OCI-LY3 (cell line): ENCODE results near the gene GLB1L3.
"Not testable (repeated sequence)": the region's sequence is repeated elsewhere in the genome, so short reads cannot be mapped to it uniquely, and the experiment has no call there.

Experiments
- H2AFZ ChIP-seq: fragments of 200-600, 300-600 bp; shearing (Covaris generic); 2 replicates; pipeline ENCODE4 v1.6.0; 2014; ENCODE audit warnings: antibody characterized with exemption, low read depth, low read length
- H3K27ac ChIP-seq: fragments of 200-600, 300-600 bp; sonication (generic); 2 replicates; pipeline ENCODE4 v1.5.1; 2014; ENCODE audit warnings: mild to moderate bottlenecking, low read length, moderate library complexity, mixed read lengths
- H3K27me3 ChIP-seq: fragments of 200-600, 300-600 bp; sonication (generic); 2 replicates; pipeline ENCODE4 v1.6.1; 2014; ENCODE audit warnings: low read depth, low read length, mixed read lengths
- H3K36me3 ChIP-seq: fragments of 200-600, 300-600 bp; sonication (generic); replicated peaks from 2 replicates; pipeline ENCODE3; 2014; ENCODE audit warnings: low read depth, low read length, mixed read lengths
- H3K4me1 ChIP-seq: fragments of 300-600, 200-600 bp; sonication (generic); 2 replicates; pipeline ENCODE4 v1.6.1; 2014; ENCODE audit warnings: low read length, mixed read lengths
- H3K4me2 ChIP-seq: fragments of 200-600, 300-600 bp; sonication (generic); 2 replicates; pipeline ENCODE4 v1.6.1; 2014; ENCODE audit warnings: low read length, mixed read lengths
- H3K4me3 ChIP-seq: fragments of 300-600, 200-600 bp; sonication (generic); 2 replicates; pipeline ENCODE4 v1.5.1; 2014; ENCODE audit warnings: antibody characterized with exemption, mild to moderate bottlenecking, low read length, moderate library complexity
- H3K79me2 ChIP-seq: fragments of 300-600, 200-600 bp; shearing (Covaris generic); 2 replicates; pipeline ENCODE4 v1.6.1; 2014; ENCODE audit warnings: mild to moderate bottlenecking, low read length, mixed read lengths
- H3K9ac ChIP-seq: fragments of 300-600, 200-600 bp; shearing (Covaris generic); 2 replicates; pipeline ENCODE4 v1.6.0; 2014; ENCODE audit warnings: mild to moderate bottlenecking, low read length, moderate library complexity
- H3K9me3 ChIP-seq: fragments of 200-600, 300-600 bp; shearing (Covaris generic); 2 replicates; pipeline ENCODE4 v1.6.1; 2014; ENCODE audit warnings: low read length, mixed read lengths; ENCODE audit not compliant: insufficient read depth
- H4K20me1 ChIP-seq: fragments of 200-600, 300-600 bp; sonication (generic); 2 replicates; pipeline ENCODE4 v1.6.1; 2016; ENCODE audit warnings: low read length, mixed read lengths; ENCODE audit not compliant: insufficient read depth
- EZH2phosphoT487 ChIP-seq: fragments of 200-600 bp; shearing (Covaris generic); IDR thresholded peaks from 2 replicates; pipeline ENCODE4 v1.6.1; 2018; ENCODE audit warnings: antibody characterized with exemption, mixed run types, low read depth
- TF ChIP-seq, protein P1 (sequence below): fragments of 200-600, 300-600 bp; sonication (generic); IDR thresholded peaks from 2 replicates; pipeline ENCODE4 v1.5.1; 2014; ENCODE audit warnings: antibody characterized with exemption, low read length, low read depth

Gene GLB1L3

DNA sequence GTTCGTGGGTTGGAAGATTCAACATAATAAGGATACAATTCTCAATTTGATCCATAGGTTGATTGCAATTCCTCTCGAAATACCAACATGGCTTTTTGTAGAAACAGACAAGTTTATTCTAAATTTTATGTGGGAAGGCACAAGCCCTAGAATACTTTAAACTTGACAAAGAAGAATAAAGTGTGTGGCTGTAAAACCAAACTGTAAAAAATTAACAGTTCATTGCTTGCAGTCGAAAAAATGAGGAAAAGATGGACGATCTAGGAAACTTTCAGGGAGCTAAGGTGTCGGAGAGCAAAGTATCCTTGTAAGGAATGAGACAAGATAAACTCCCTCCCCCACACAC lies 1.0 kb upstream of the GLB1L3 start:
- H3K9ac ChIP-seq: no peak overlapping the region
- no peak overlapping the region for H3K27ac ChIP-seq
- no peaks in the 10 kb centered on the region for H3K36me3 ChIP-seq
- peaks cover 8% of the 10 kb centered on the region for H3K27me3 ChIP-seq
- no peak overlapping the region for H2AFZ ChIP-seq
- no peaks in the 10 kb centered on the region for H4K20me1 ChIP-seq
- H3K79me2 ChIP-seq: no peaks in the 10 kb centered on the region
- no peaks in the 10 kb centered on the region for H3K4me1 ChIP-seq
- H3K4me3 ChIP-seq: no peak overlapping the region
- no peak overlapping the region for H3K4me2 ChIP-seq
- TF ChIP-seq EZH2phosphoT487: no peak
- TF ChIP-seq, protein P1, sequence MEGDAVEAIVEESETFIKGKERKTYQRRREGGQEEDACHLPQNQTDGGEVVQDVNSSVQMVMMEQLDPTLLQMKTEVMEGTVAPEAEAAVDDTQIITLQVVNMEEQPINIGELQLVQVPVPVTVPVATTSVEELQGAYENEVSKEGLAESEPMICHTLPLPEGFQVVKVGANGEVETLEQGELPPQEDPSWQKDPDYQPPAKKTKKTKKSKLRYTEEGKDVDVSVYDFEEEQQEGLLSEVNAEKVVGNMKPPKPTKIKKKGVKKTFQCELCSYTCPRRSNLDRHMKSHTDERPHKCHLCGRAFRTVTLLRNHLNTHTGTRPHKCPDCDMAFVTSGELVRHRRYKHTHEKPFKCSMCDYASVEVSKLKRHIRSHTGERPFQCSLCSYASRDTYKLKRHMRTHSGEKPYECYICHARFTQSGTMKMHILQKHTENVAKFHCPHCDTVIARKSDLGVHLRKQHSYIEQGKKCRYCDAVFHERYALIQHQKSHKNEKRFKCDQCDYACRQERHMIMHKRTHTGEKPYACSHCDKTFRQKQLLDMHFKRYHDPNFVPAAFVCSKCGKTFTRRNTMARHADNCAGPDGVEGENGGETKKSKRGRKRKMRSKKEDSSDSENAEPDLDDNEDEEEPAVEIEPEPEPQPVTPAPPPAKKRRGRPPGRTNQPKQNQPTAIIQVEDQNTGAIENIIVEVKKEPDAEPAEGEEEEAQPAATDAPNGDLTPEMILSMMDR: no peak
- no peaks in the 10 kb centered on the region for H3K9me3 ChIP-seq

DNA sequence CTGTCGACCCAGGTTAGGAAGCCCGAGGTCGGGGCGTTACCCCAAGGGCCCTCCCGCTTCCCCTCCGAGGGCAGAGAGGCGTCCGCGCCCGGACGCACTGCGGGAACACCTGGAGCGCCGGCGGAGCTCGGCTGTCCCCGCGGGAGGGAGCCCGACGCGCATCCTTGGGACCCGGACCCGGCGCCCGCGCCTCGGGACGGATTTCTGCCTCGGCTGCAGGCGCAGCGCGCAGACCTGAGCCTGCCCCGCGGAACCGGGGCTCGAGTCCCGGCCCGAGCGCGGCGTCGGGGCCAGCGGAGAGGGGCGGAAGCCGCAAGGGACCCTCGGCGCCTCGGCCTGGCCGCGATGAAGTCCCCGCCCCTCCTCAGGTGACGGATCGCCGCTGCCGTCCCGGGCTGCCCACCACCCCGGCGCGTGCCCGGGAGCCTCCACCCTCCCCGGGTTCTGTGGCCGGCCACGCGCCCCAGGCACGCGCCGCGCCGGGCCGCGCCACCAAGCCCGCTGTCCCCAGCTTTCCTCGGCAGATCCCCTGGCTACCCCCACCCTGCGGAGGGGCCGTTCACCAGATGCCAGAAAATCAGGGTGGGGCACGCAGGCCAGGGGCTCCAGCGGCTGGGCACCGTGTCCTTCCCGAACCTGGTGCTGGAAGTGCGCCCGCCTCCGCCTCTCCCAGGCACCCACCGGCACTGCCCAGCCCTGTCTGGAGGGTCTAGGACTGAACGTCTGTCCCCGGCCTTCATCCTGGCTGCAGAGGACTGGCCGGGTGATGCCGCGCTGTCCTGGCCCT lies 410 bp downstream of the GLB1L3 start:
- H3K9ac ChIP-seq: no peak overlapping the region
- H2AFZ ChIP-seq: no peak overlapping the region
- H3K27me3 ChIP-seq: peaks cover 8% of the 10 kb centered on the region
- no peak overlapping the region for H3K4me2 ChIP-seq
- H4K20me1 ChIP-seq: no peaks in the 10 kb centered on the region
- no peak for TF ChIP-seq EZH2phosphoT487
- TF ChIP-seq, protein P1: no peak
- no peak overlapping the region for H3K4me3 ChIP-seq
- H3K36me3 ChIP-seq: no peaks in the 10 kb centered on the region
- no peaks in the 10 kb centered on the region for H3K79me2 ChIP-seq
- no peak overlapping the region for H3K27ac ChIP-seq
- no peaks in the 10 kb centered on the region for H3K9me3 ChIP-seq
- no peaks in the 10 kb centered on the region for H3K4me1 ChIP-seq

DNA sequence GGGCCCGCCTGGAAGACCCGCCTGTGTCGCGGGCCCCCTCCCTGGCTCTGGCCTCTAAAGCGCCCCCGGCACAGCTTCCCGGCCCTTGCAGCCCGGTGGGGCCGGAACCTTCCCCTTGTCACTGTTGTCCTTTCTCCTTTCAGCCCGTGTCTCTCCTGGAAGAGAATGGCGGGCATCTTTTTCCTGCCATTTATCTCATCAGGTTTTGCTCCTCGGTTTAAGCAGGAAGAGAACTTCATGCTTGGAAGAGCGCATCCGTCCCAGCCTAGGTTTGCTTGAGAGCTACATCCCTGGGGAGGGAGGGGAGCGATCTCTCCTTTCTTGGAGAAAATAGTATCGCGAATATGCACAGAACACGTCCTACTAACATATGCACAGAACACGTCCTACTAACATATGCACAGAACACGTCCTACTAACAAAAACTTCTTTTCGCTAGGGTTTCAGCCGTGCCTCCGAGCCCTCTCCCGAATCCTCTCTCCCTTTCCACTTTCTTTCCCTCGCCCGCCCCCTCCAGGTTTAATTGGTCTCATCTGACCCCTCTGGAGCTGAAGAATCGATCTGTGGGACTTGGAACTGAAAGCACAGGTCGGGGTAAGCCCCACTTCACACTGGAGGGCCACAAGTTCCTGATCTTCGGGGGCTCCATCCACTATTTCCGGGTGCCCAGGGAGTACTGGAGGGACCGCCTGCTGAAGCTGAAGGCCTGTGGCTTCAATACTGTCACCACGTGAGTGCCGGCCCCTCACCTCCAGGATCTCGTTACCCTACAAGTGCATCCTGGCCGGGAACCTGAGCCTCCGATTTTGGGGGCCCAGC lies 1.2 kb downstream of the GLB1L3 start:
- Histone ChIP-seq H3K4me1 (no peaks in the 10 kb centered on the region), H4K20me1 (no peaks in the 10 kb centered on the region), H3K27ac (no peak overlapping the region), H3K4me3 (no peak overlapping the region), H3K27me3 (peaks cover 8% of the 10 kb centered on the region), H3K4me2 (no peak overlapping the region), H3K36me3 (no peaks in the 10 kb centered on the region), H2AFZ (no peak overlapping the region), H3K79me2 (no peaks in the 10 kb centered on the region), H3K9ac (no peak overlapping the region), H3K9me3 (no peaks in the 10 kb centered on the region)
- TF ChIP-seq, protein P1: no peak
- TF ChIP-seq EZH2phosphoT487: no peak

DNA sequence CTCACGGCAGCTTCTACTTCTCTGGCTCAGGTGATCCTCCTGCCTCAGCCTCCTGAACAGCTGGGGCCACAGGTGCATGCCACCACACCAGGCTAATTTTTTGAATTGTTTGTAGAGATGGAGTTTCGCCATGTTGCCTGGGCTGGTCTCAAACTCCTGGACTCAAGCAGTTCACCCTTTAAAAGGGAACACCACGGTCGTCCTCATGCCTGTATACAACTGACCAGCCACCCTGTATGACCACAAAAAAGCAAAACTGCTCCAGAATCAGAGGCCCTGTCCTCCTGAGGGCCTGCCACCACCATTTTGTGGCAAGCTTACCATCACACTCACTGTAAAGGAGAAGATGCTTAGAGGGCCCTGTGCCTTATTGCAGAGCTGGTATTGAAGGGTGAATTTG lies 2.2 kb downstream of the GLB1L3 start:
- Histone ChIP-seq H3K36me3 (no peaks in the 10 kb centered on the region), H4K20me1 (no peaks in the 10 kb centered on the region), H3K4me2 (no peak overlapping the region), H3K27ac (no peak overlapping the region), H3K9ac (no peak overlapping the region), H3K4me1 (no peaks in the 10 kb centered on the region), H3K79me2 (no peaks in the 10 kb centered on the region), H3K4me3 (no peak overlapping the region), H2AFZ (no peak overlapping the region), H3K9me3 (no peaks in the 10 kb centered on the region), H3K27me3 (peaks cover 6% of the 10 kb centered on the region)
- no peak for TF ChIP-seq EZH2phosphoT487
- TF ChIP-seq, protein P1: no peak

DNA sequence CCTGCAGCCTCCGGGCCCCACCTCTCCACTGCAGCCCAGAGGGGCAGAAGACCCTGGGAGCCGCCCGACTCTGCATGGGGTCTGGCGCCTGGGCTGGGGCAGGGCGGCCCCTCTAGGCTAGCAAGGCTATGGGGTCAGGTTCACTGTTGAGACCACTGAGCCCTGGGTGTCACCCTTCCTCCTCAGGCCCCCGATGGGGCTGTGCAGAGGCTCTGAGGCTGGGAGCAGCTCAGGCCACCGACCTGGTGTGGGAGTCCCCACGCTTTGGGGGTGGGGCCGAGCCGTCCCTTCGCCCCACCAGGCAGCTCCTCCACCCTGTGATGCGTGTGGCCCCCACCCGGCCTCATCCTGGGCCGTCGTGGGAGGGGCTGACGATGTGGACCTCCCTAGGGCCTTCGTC lies 5.5 kb downstream of the GLB1L3 start:
- H3K36me3 ChIP-seq, H3K9me3 ChIP-seq, H3K4me2 ChIP-seq, H3K27ac ChIP-seq, H3K79me2 ChIP-seq, H3K4me1 ChIP-seq, H2AFZ ChIP-seq, H3K9ac ChIP-seq, H3K27me3 ChIP-seq, H3K4me3 ChIP-seq, H4K20me1 ChIP-seq: not testable (repeated sequence)
